Type B pancreatic cell (in vitro differentiated cells): ENCODE results near the gene CRTC3. TPM values are rescaled to one million over a fixed set of nuclear protein-coding genes. Genes with fewer than 3 reads are reported as not detected.

Source experiments
- DNase-seq: peaks from one replicate; pipeline ENCODE4 v3.0.0; 2021; ENCODE audit warnings: mixed read lengths; ENCODE audit not compliant: unreplicated experiment; ENCODE audit errors: extremely low spot score
- H3K27ac Mint-ChIP-seq: 2 replicates; pipeline ENCODE4 v1.8.0; 2021; ENCODE audit warnings: mild to moderate bottlenecking, mixed read lengths
- H3K27me3 Mint-ChIP-seq: 2 replicates; pipeline ENCODE4 v1.8.0; 2021; ENCODE audit warnings: mixed read lengths
- H3K36me3 Mint-ChIP-seq: 2 replicates; pipeline ENCODE4 v1.8.0; 2021; ENCODE audit warnings: mixed read lengths
- H3K4me1 Mint-ChIP-seq: one replicate; pipeline ENCODE4 v1.8.0; 2021; ENCODE audit warnings: mixed read lengths; ENCODE audit not compliant: unreplicated experiment
- H3K4me3 Mint-ChIP-seq: 2 replicates; pipeline ENCODE4 v1.8.0; 2021; ENCODE audit warnings: mild to moderate bottlenecking, mixed read lengths
- H3K9me3 Mint-ChIP-seq: 2 replicates; pipeline ENCODE4 v1.8.0; 2021; ENCODE audit warnings: mixed read lengths
- CTCF ChIP-seq: fragments of 200-600 bp; sonication (generic); conservative IDR thresholded peaks from 2 replicates; pipeline ENCODE4 v1.5.0; 2021; ENCODE audit warnings: antibody characterized with exemption, mild to moderate bottlenecking
- total RNA-seq: library from RNA; stranded (reverse); gene quantifications from 2 replicates; pipeline ENCODE4 v1.2.1, GENCODE V29; 2021; ENCODE audit warnings: low replicate concordance

CRTC3 gene
- total RNA-seq, 1 donor from 2014 or later: 31.4 TPM

GRCh38 chr15:90595763-90596155, 66.0 kb downstream of the CRTC3 start:
- peaks cover 23% of the 10 kb centered on the region for H3K36me3 Mint-ChIP-seq
- TF ChIP-seq CTCF: no peak
- H3K27ac Mint-ChIP-seq: no peak overlapping the region
- no peaks in the 10 kb centered on the region for H3K27me3 Mint-ChIP-seq
- no peaks in the 10 kb centered on the region for H3K9me3 Mint-ChIP-seq
- H3K4me1 Mint-ChIP-seq: peaks cover 22% of the 10 kb centered on the region
- no peak overlapping the region for H3K4me3 Mint-ChIP-seq
- no peak for DNase-seq

GRCh38 chr15:90596943-90597342, 67.2 kb downstream of the CRTC3 start:
- H3K36me3 Mint-ChIP-seq: peaks cover 22% of the 10 kb centered on the region
- no peaks in the 10 kb centered on the region for H3K9me3 Mint-ChIP-seq
- DNase-seq: no peak
- H3K4me1 Mint-ChIP-seq: peaks cover 22% of the 10 kb centered on the region
- H3K27ac Mint-ChIP-seq: no peak overlapping the region
- no peaks in the 10 kb centered on the region for H3K27me3 Mint-ChIP-seq
- TF ChIP-seq CTCF: no peak
- H3K4me3 Mint-ChIP-seq: no peak overlapping the region

GRCh38 chr15:90597577-90597976, 67.9 kb downstream of the CRTC3 start:
- Mint-ChIP-seq H3K36me3 (peaks cover 24% of the 10 kb centered on the region), H3K9me3 (no peaks in the 10 kb centered on the region), H3K27ac (no peak overlapping the region), H3K27me3 (no peaks in the 10 kb centered on the region), H3K4me1 (peaks cover 19% of the 10 kb centered on the region), H3K4me3 (no peak overlapping the region)
- no peak for DNase-seq
- no peak for TF ChIP-seq CTCF

- no peak for TF ChIP-seq CTCF
- Mint-ChIP-seq H3K4me3 (no peak overlapping the region), H3K27me3 (no peaks in the 10 kb centered on the region), H3K27ac (no peak overlapping the region), H3K36me3 (peaks cover 24% of the 10 kb centered on the region), H3K4me1 (peaks cover 17% of the 10 kb centered on the region), H3K9me3 (no peaks in the 10 kb centered on the region)
- DNase-seq: no peak
Observed at GRCh38 chr15:90598031-90598577, 68.4 kb downstream of the CRTC3 start.

- Mint-ChIP-seq H3K4me3 (no peak overlapping the region), H3K27me3 (no peaks in the 10 kb centered on the region), H3K27ac (no peak overlapping the region), H3K4me1 (peaks cover 14% of the 10 kb centered on the region), H3K9me3 (no peaks in the 10 kb centered on the region), H3K36me3 (peaks cover 27% of the 10 kb centered on the region)
- TF ChIP-seq CTCF: no peak
- DNase-seq: no peak
Observed at GRCh38 chr15:90598679-90599078, 69.0 kb downstream of the CRTC3 start.

- Mint-ChIP-seq H3K27ac (no peak overlapping the region), H3K4me1 (peaks cover 14% of the 10 kb centered on the region), H3K27me3 (no peaks in the 10 kb centered on the region), H3K9me3 (no peaks in the 10 kb centered on the region), H3K4me3 (no peak overlapping the region), H3K36me3 (peaks cover 29% of the 10 kb centered on the region)
- no peak for TF ChIP-seq CTCF
- DNase-seq: no peak
Observed at GRCh38 chr15:90599116-90599515, 69.4 kb downstream of the CRTC3 start.
